ENCODE results near the gene CDHR5. TPM values are rescaled to one million over a fixed set of nuclear protein-coding genes. Genes with fewer than 3 reads are reported as not detected.

Gene CDHR5
- total and polyA plus RNA-seq, 2 of the 4 experiments (the other 2 are of a cell fraction): not detected

GRCh38 chr11:665704-666281 lies 41.0 kb upstream of the CDHR5 start:
- intact Hi-C loops (cut with micrococcal nuclease) (no loop called here), in situ Hi-C loops (cut with MboI; ENCODE audit: low sequenced_read_pairs) (no loop called here), dilution Hi-C loops (cut with HindIII; ENCODE audit: low sequenced_read_pairs, unreplicated experiment) (no loop called here)
- Histone ChIP-seq H3K4me1 (ENCODE audit: control insufficient read depth, insufficient read depth, low read length) (peaks cover 5% of the 10 kb centered on the region; the same call in 1 of the 2 replicates), H3K4me2 (ENCODE audit: low read depth, low read length) (no peak overlapping the region), H2AFZ (replicated peaks; ENCODE audit: low read length, poor library complexity) (no peak overlapping the region), H4K20me1 (ENCODE audit: insufficient read depth, low read length) (peaks cover 7% of the 10 kb centered on the region), H3K27me3 (ENCODE audit: control insufficient read depth, insufficient read depth, low read length) (no peaks in the 10 kb centered on the region), H3K18ac (ENCODE audit: low read depth, low read length) (no peak overlapping the region), H4K91ac (ENCODE audit: insufficient read depth, low read depth, low read length) (no peak overlapping the region), H2BK20ac (ENCODE audit: low read depth, low read length) (no peak overlapping the region), H3K56ac (ENCODE audit: extremely low read depth, insufficient read depth, low read length) (no peak overlapping the region), H3K14ac (replicated peaks; ENCODE audit: low read depth, low read length) (no peak overlapping the region), H2AK5ac (ENCODE audit: low read depth, low read length) (no peak overlapping the region), H4K5ac (ENCODE audit: low read depth, low read length) (no peak overlapping the region), H2BK5ac (ENCODE audit: low read depth, low read length, poor library complexity, severe bottlenecking) (no peak overlapping the region), H3K9me3 (ENCODE audit: control insufficient read depth, insufficient read depth, low read length) (no peaks in the 10 kb centered on the region), H2AK9ac (replicated peaks; ENCODE audit: low read depth, low read length, poor library complexity) (peak overlapping the region; percentile 39), H3K9ac (ENCODE audit: low read depth, low read length) (no peak overlapping the region), H3K23ac (ENCODE audit: low read depth, low read length) (0 out of 2 replicates have a peak overlapping the region, but pooled peaks have one; percentile 25), H3K9me1 (ENCODE audit: insufficient read depth, low read length) (no peaks in the 10 kb centered on the region), H3K4ac (ENCODE audit: low read depth, low read length) (no peak overlapping the region), H2BK120ac (ENCODE audit: low read depth, low read length) (no peak overlapping the region), H3K36me3 (ENCODE audit: control insufficient read depth, insufficient read depth, low read length) (peaks cover 20% of the 10 kb centered on the region), H3K27ac (ENCODE audit: insufficient read depth, low read length) (peak overlapping the region; percentile 20; the same call in 1 of the 2 replicates), H2BK15ac (ENCODE audit: low read depth, low read length) (no peak overlapping the region), H3K4me3 (ENCODE audit: insufficient read depth, low read depth, low read length) (no peak overlapping the region), H4K8ac (ENCODE audit: low read depth in 2 of 2, low read length in 2 of 2) (0 out of 4 replicates have a peak overlapping the region, but pooled peaks of 1 of the 2 experiments have one; percentile 17), H3K79me1 (ENCODE audit: low read depth in 1 of 2, low read length in 2 of 2) (peaks cover 13 to 23% of the 10 kb centered on the region in 2 experiments; a peak in 3 of 4 replicates)
- peak; percentile 52; the same call in 1 of the 2 replicates for ATAC-seq (ENCODE audit: low read depth)
- no peak for TF ChIP-seq MAZ (IDR thresholded peaks at IDR 0.05; ENCODE audit: borderline replicate concordance, low read depth, low read length)
- peak; percentile 40; the same call in 1 of the 2 replicates for TF ChIP-seq NFE2L2 (IDR thresholded peaks at IDR 0.05; ENCODE audit: low read depth, low read length)
- DNase-seq: peak; percentile 29
- CTCF ChIA-PET: no interaction called here
- WGBS, 2 experiments (ENCODE audit: extremely low coverage in 2 of 2, insufficient read length in 1 of 2): 90% methylated on average over 5 of the region's 11 CpGs; no CpG with 5 or more reads in 1 of the 2 experiments
- no TSS peak for BruUV-seq (replicated peaks)
- POLR2A ChIA-PET (ENCODE audit: unreplicated experiment): interaction anchor here (0.6 kb wide), 1 partner anchor 15 kb away, joined by 4 read pairs; no protein-coding TSS in a partner anchor

Measured in IMR-90 (cell line).